Activated CD8-positive, alpha-beta memory T cell treated with anti-CD3 and anti-CD28 coated beads, Interleukin-2, amount 50 U/mL, for 4 hours (primary cell): ENCODE data around the gene ZSCAN22.
"Not testable (repeated sequence)": the region's sequence is repeated elsewhere in the genome, so short reads cannot be mapped to it uniquely, and the experiment has no call there.

ENCODE experiments used
- DNase-seq: peaks from one replicate; pipeline ENCODE4 v3.0.0-alpha.2; 2020

ZSCAN22 gene

DNA sequence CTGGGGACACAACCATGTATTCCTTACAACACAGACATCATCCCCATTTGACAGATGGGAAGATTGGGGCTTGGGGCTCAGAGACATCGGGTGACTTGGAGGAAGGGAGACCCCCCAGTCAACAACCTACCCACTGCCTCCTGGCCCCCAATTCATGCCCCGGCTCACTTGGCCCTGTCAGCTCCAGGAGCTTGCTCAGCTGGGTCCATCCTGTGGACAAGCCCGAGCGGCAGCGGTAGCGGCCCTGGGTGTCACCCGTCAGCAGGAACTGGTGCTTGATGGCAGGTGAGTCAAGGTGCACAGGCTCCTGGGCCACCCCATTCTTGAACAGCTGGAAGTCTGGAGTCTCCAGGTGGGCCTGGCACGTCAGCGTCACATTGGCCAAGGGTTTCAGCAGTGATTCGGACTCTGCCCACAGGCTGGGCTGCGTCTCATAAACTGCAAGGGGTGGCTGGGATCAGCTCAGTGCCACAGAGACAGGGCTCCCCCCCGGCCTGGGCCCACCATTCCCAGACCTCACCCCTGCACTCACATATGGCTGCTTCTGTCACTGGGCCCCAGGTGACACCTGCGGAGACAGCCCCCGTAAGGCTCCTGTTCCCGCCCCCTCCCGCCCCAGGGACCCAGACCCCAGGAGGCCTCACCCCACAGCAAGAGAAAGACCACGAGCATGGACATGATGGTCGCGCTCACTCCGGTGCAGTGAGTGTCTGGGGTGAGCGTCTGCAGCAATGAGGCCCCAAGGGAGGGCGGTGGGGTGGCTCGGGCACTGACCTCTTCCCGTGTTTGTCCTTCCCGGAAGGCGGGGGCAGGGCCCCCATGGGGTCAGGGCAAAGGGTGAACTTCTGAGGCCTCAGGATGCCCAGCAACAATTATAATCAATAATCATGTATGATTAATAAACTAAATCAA lies 26.2 kb downstream of the ZSCAN22 start, which contains the start of gene A1BG:
TSS of gene A1BG (minus strand) at position 733 of the 912 bp plus-strand sequence. CDS start at position 678, 55 bp downstream.
- DNase-seq = no peak

DNA sequence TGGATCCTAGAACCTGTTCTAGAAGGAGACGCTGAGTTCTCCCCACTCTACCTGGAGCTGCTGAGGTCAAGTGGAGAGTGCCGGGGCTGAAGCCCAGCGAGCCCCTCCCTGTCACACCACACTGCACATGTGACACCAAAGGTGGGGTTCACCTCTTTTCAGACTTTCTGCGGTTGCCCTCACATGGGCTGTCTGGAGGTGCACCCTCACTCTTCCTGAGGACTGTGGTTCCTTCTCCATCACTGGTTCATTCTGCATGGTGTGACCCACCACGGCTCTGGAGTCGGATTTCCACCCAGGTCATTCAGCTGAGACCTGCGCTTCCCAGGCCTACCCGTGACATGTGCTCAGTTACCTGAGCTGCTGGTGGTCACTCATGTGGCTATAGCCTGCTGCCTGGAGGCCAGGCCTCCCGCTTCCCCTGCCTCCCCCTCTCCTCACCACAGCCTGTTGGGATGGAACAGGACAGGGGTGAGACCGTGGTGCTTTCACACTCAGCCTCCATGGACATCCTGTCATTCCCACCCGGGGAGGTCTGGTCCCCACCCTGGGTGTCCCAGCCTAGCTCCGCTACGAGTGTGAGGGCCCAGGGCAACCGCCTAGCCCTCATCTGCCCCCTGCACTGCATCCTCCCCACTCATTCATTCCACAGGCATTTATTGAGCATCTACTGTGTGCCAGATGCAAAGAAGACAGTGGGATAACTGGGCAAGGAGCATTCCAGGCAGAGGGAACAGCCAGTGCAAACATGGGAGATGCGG lies 27.1 kb downstream of the ZSCAN22 start:
- DNase-seq = no peak

DNA sequence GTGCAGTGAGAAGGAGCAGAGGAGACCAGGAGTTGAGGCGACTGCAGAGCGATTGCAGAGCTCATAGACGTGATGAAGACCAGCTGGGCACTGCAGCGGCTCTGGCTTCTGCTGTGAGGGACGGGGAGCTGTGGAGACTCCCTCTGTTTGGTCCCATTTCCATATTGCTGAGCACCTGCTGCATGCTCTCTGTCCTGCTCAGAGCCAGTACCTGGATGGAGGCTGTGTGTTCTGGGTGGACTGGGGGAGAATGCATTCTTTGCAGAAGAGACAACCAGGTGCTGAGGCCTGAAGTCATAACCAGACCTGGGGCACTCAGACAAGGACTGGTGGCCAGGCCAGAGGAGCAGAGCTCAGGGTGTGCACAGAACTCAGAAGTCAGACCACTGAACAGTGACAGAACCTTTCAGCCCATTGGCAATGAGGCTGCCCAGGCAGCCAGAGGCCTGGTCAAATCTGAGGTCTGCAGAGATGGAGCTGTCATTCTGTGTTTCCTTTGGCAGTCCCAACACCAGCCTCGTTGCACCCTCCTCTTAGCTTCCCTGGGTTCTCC lies 27.8 kb downstream of the ZSCAN22 start:
- DNase-seq = no peak

- no peak for DNase-seq
Observed at GRCh38 chr19:58355215-58355796, 28.5 kb downstream of the ZSCAN22 start.

- peak; percentile 31 for DNase-seq
Observed at GRCh38 chr19:58355908-58356765, 29.3 kb downstream of the ZSCAN22 start.

GRCh38 chr19:58356766-58357480 lies 30.1 kb downstream of the ZSCAN22 start:
- DNase-seq = no peak

DNA sequence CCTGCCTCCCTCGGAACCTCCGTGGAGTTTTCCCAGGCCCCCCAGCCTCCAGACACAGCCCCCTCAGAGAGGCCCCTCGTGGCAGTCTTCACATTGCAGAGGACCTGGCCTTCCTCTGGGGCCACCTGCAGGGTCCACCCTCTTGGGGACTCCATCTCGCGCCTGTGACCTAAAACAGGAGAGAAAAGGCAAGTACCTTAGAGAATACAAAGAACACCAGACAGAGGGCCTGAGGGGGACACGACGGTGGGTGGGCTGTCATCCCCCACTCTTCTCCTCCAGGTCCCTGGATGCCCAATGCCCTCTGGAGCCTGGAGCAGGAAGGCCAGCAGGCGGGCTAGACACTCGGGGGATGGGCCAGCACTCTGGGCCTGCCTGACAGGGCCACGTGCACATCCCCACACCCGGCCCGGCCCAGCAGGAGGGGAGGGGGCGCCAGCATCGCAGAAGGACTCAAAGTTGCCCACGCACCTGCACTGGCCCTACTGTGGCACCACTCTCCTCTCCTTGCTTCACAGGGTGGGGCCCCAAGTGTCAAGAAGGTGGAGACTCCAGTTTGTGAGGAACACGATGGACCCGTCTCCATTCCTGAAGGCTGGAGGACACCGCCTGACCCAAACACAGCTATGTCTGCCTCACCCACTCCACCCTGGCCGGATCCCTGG lies 30.8 kb downstream of the ZSCAN22 start:
- no peak for DNase-seq

- peak; percentile 55 for DNase-seq
Observed at GRCh38 chr19:58361900-58362271, 35.1 kb downstream of the ZSCAN22 start.

- DNase-seq = peak; percentile 97
Observed at GRCh38 chr19:58362272-58362994, 35.6 kb downstream of the ZSCAN22 start, which contains the start of gene ZNF497. Gene ZNF497 (minus strand): TSS chr19:58362751. CDS start chr19:58357635, 5,116 bp downstream.

DNA sequence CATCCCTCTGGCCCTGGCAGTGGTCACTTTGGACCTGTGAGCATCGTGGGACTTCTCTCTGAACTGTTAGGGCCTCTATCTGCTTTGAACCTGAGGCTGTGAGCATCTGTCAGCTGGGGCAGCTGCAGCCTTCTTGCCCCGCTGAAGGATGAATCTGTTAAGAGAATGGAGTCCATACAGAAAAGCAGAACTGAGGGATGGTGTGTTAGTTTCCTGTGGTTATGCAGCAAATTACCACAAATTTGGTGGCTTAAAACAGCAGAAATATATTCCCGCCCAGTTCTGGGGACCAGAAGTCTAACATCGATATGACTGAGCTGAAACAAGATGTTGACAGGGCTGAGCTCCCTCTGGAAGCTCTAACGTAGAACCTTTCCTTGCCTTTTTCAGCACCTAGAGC lies 37.4 kb downstream of the ZSCAN22 start:
- DNase-seq = no peak

DNA sequence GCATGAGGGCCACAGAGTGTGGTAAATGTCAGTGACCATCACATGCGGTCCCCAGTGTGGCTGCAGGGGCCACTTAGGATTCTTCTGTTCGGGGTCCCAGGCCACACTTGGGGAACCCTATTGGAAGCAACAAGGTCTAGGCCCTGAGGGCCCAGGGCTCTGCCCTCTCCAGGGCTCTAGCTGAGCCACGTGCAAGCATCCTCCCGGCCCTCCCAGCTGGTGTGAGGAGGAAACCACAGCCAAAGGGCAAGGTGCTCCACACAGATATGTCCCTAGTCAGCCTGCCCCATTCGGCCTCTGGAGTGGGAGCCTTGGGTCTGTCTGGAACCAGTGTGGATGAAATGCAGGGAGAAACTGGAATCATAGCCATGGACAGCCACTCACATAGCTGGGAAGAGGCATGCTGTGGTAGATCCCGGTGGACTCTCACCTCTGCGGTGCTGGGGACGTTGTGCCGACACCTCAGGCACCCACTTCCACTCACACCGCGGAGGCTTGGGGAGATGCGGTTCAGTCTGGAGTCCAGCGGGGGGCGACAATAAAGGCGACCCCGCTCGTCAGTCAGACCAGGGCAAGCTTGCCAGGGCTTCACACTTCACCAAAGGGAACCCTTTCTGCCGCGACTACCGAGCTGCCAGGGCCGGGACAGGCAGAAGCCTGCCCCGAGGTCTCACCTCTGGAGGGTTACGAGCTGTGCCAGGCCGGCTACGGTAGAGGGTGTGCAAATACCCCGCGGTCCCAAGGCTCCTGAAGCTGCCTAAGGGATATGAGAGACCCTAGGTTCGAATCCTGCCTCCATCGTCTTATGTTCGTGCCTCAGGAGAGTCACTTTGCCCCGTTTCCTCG lies 40.0 kb downstream of the ZSCAN22 start:
- DNase-seq = no peak

DNA sequence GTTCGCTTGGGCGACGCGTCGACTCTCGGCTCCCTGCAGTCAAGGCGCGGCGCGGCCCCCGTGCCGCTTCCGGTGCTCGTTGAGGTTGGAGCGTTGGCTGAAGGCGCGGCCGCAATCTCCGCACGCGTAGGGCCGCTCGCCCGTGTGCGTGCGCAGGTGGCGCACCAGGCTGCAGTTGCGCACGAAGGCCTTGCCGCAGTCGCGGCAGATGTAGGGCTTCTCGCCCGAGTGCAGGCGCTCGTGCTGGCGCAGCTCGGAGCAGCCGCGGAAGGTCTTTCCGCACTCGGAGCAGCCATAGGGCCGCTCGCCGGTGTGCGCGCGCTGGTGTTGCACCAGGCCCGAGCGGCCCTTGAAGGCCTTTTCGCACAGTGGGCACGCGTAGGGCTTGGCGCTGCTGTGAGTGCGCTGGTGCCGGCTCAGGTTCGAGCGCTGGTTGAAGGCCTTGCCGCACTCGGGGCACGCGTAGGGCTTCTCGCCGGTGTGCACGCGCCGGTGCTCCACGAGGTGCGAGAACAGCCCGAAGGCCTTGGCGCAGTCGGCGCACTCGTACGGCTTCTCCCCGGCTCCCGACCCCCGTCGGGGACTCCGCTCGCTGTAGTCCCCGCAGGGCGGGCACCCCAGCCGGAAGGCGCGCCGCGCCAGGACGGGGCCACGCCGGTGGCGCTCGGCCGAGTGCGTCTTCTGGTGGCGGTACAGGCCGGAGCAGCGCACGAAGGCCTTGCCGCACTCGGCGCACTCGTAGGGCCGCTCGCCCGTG lies 41.1 kb downstream of the ZSCAN22 start:
- DNase-seq = no peak

GRCh38 chr19:58368561-58369360 lies 42.0 kb downstream of the ZSCAN22 start:
- DNase-seq = no peak

DNA sequence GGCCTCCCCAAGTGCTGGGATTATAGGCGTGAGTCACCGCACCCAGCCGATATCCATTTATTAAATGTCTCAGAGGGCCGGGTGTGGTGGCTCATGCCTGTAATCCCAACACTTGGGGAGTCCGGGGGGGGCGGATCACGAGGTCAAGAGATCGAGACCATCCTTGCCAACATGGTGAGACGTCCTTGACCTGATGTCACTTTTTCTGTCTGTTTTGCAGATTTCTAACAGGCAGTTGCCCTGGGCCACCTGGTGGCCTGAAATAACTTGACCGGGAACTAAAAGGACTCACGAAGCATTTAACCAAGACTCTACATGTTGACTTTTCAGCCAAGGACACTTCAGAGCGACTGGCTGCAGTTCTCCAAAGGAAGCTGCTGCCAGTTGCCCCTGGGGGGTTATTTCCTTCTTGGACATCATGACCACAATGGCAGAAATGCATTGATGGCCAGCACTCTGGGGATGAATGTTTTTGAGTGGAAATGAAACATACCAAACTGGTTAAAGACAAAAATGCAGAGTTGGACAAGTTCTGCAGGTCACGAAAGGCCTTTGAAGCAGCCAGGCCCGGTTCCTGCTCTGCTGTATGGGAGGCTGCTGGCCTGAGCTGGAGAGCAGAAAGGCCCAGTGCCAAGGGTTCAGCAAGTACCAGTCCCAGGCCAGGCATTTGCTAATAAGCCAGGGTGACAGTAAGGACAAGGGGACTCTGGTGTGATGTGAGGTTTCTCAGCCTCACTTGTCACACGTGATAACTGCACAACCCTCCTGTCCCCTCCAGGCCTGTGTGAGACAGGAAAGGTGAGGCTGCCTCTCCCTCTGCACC lies 45.7 kb downstream of the ZSCAN22 start:
- no peak for DNase-seq

DNA sequence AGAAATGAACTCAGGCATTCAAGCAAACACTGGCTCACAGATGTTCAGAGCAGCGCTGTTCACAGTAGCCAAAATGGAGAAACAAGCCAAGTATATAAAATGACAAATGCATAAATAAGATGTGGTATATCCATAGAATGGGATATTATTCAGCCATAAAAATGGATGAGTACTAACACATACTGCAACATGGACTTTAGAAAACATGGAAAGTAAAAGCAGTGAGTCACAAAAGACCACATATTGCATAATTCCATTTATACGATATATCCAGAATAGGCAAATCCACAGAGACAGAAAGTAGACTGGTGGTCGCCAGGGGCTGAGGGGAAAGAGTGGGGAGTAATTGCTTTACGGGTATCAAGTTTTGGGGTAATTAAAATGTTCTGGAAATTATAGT lies 47.4 kb downstream of the ZSCAN22 start:
- DNase-seq = no peak

- not testable (repeated sequence) for DNase-seq
Observed at GRCh38 chr19:58376724-58377123, 49.9 kb downstream of the ZSCAN22 start.

GRCh38 chr19:58379246-58379645 lies 52.5 kb downstream of the ZSCAN22 start:
- no peak for DNase-seq
